ENCODE results near the gene MLF1. TPM values are rescaled to one million over a fixed set of nuclear protein-coding genes. Genes with fewer than 3 reads are reported as not detected.

Gene MLF1
- total RNA-seq, 1 donor from 2014 or later, result 10.3 TPM

- H3K27ac Mint-ChIP-seq, result no peak overlapping the region
- no peak for TF ChIP-seq CTCF (IDR thresholded peaks at IDR 0.05; ENCODE audit: unreplicated experiment)
- no peaks in the 10 kb centered on the region for H3K36me3 Mint-ChIP-seq
These were observed 11.5 kb upstream of the MLF1 start for GRCh38 chr3:158559504-158559903.

GRCh38 chr3:158560979-158561378, 10.0 kb upstream of the MLF1 start:
- TF ChIP-seq CTCF (IDR thresholded peaks at IDR 0.05; ENCODE audit: unreplicated experiment), result no peak
- Mint-ChIP-seq H3K4me1 (no peaks in the 10 kb centered on the region), H3K27me3 (ENCODE audit: low read depth) (peaks cover 16% of the 10 kb centered on the region), H3K4me3 (no peak overlapping the region), H3K9me3 (peaks cover 5% of the 10 kb centered on the region), H3K27ac (no peak overlapping the region), H3K36me3 (no peaks in the 10 kb centered on the region)
- DNase-seq (ENCODE audit: low spot score in 2 of 2, unreplicated experiment in 2 of 2), result no peak

More at GRCh38 chr3:158559504-158559903, 11.5 kb upstream of the MLF1 start:
- H3K9me3 Mint-ChIP-seq, result no peaks in the 10 kb centered on the region
- peaks cover 19% of the 10 kb centered on the region for H3K27me3 Mint-ChIP-seq (ENCODE audit: low read depth)
- H3K4me3 Mint-ChIP-seq, result no peak overlapping the region
- DNase-seq (ENCODE audit: low spot score in 2 of 2, unreplicated experiment in 2 of 2), result no peak
- no peaks in the 10 kb centered on the region for H3K4me1 Mint-ChIP-seq

- Mint-ChIP-seq H3K36me3 (no peaks in the 10 kb centered on the region), H3K9me3 (peaks cover 5% of the 10 kb centered on the region), H3K4me1 (no peaks in the 10 kb centered on the region), H3K27ac (no peak overlapping the region), H3K27me3 (ENCODE audit: low read depth) (peaks cover 18% of the 10 kb centered on the region), H3K4me3 (no peak overlapping the region)
- TF ChIP-seq CTCF (IDR thresholded peaks at IDR 0.05; ENCODE audit: unreplicated experiment), result no peak
- DNase-seq (ENCODE audit: low spot score in 2 of 2, unreplicated experiment in 2 of 2), result no peak
These were observed 8.3 kb upstream of the MLF1 start for GRCh38 chr3:158562674-158563073.

GRCh38 chr3:158563076-158563475, 7.9 kb upstream of the MLF1 start:
- H3K36me3 Mint-ChIP-seq, result no peaks in the 10 kb centered on the region
- H3K27ac Mint-ChIP-seq, result no peak overlapping the region
- H3K4me3 Mint-ChIP-seq, result no peak overlapping the region
- TF ChIP-seq CTCF (IDR thresholded peaks at IDR 0.05; ENCODE audit: unreplicated experiment), result no peak
- peaks cover 5% of the 10 kb centered on the region for H3K9me3 Mint-ChIP-seq
- DNase-seq (ENCODE audit: low spot score in 2 of 2, unreplicated experiment in 2 of 2), result no peak
- H3K27me3 Mint-ChIP-seq (ENCODE audit: low read depth), result peaks cover 22% of the 10 kb centered on the region
- no peaks in the 10 kb centered on the region for H3K4me1 Mint-ChIP-seq

- Mint-ChIP-seq H3K4me1 (no peaks in the 10 kb centered on the region), H3K36me3 (no peaks in the 10 kb centered on the region), H3K27ac (no peak overlapping the region), H3K4me3 (no peak overlapping the region), H3K9me3 (peaks cover 5% of the 10 kb centered on the region), H3K27me3 (ENCODE audit: low read depth) (peaks cover 35% of the 10 kb centered on the region)
- no peak for DNase-seq (ENCODE audit: low spot score in 2 of 2, unreplicated experiment in 2 of 2)
- TF ChIP-seq CTCF (IDR thresholded peaks at IDR 0.05; ENCODE audit: unreplicated experiment), result no peak
These were observed 5.9 kb upstream of the MLF1 start for GRCh38 chr3:158565076-158565475.

- Mint-ChIP-seq H3K27me3 (ENCODE audit: low read depth) (peaks cover 43% of the 10 kb centered on the region), H3K27ac (no peak overlapping the region), H3K36me3 (no peaks in the 10 kb centered on the region), H3K9me3 (peaks cover 5% of the 10 kb centered on the region), H3K4me1 (peaks cover 12% of the 10 kb centered on the region), H3K4me3 (no peak overlapping the region)
- TF ChIP-seq CTCF (IDR thresholded peaks at IDR 0.05; ENCODE audit: unreplicated experiment), result no peak
- no peak for DNase-seq (ENCODE audit: low spot score in 2 of 2, unreplicated experiment in 2 of 2)
These were observed 2.2 kb upstream of the MLF1 start for GRCh38 chr3:158568784-158569183.
